GM12878 (cell line): Measurements from ENCODE around the gene MAB21L4. TPM values are rescaled to one million over a fixed set of nuclear protein-coding genes. Genes with fewer than 3 reads are reported as not detected.

Experiments
- ATAC-seq: fragments of 200-7000 bp; cut with Tn5 transposase; 3 replicates; pipeline ENCODE4 v1.9.1; 2020; ENCODE audit warnings: mild to moderate bottlenecking, moderate library complexity
- BruUV-seq: library from RNA; stranded (reverse); fragments of 400-500 nt; replicated peaks from 2 replicates; lab custom pipeline; 2021; lab: Mats Ljungman, UMichigan
- CTCF ChIA-PET: fragments of 300-600 bp; sonication (Branson Sonifier 250); formaldehyde crosslinking; extraction: SDS; loops from one replicate; lab custom pipeline; 2021; ENCODE audit warnings: inconsistent platforms; lab: Yijun Ruan, JAX
- POLR2A ChIA-PET: fragments of 350-600 bp; formaldehyde crosslinking; extraction: SDS; loops from one replicate; lab custom pipeline; 2021; ENCODE audit warnings: inconsistent platforms; lab: Charles Lee
- RAD21 ChIA-PET: fragments of 300-600 bp; sonication (Branson Sonifier 250); formaldehyde crosslinking; loops from one replicate; lab custom pipeline; 2023; ENCODE audit warnings: antibody characterized with exemption; ENCODE audit not compliant: unreplicated experiment; lab: Charles Lee
- SMC1A ChIA-PET: fragments of 300-600 bp; sonication (Branson Sonifier 250); formaldehyde crosslinking; loops from one replicate; lab custom pipeline; 2023; ENCODE audit not compliant: unreplicated experiment, uncharacterized antibody; lab: Charles Lee
- DNase-seq: peaks from one replicate; pipeline ENCODE4 v3.0.0-alpha.2; 2011; ENCODE audit warnings: low read depth, low spot score
- FAIRE-seq: peaks from 3 replicates; lab custom pipeline; 2011; peaks lifted over from hg19 to GRCh38; lab: Jason Lieb, UNC
- H2AFZ ChIP-seq: 2 replicates; pipeline ENCODE4 v1.6.0; 2011; ENCODE audit warnings: low read depth, low read length, control low read depth; ENCODE audit not compliant: control insufficient read depth
- H3K27ac ChIP-seq: 2 replicates; pipeline ENCODE4 v1.5.1; 2011; ENCODE audit warnings: control low read depth; ENCODE audit not compliant: control insufficient read depth, insufficient read depth
- H3K27me3 ChIP-seq, 2 experiments: replicated peaks in 1 of 2; 2 replicates each; pipeline versions ENCODE4 v1.6.0 to v1.6.1; 2011; ENCODE audit warnings: low read length in 1 of 2; ENCODE audit not compliant: control insufficient read depth in 2 of 2, insufficient read depth in 2 of 2
- H3K36me3 ChIP-seq, 2 experiments: 2 replicates each; pipeline ENCODE4 v1.5.1; 2011; ENCODE audit warnings: low read length in 1 of 2; ENCODE audit not compliant: control insufficient read depth in 2 of 2, insufficient read depth in 2 of 2
- H3K4me1 ChIP-seq: 2 replicates; pipeline ENCODE4 v1.6.1; 2011; ENCODE audit warnings: mild to moderate bottlenecking, low read length, moderate library complexity, mixed read lengths; ENCODE audit not compliant: control insufficient read depth, insufficient read depth
- H3K4me2 ChIP-seq: 2 replicates; pipeline ENCODE4 v1.6.0; 2011; ENCODE audit warnings: control low read depth; ENCODE audit not compliant: control insufficient read depth, insufficient read depth
- H3K4me3 ChIP-seq: fragments of 200-600 bp; sonication (generic); 2 replicates; pipeline ENCODE4 v1.5.1; 2016
- H3K79me2 ChIP-seq: 2 replicates; pipeline ENCODE4 v1.6.0; 2011; ENCODE audit warnings: low read length; ENCODE audit not compliant: control insufficient read depth, insufficient read depth
- H3K9ac ChIP-seq: 2 replicates; pipeline ENCODE4 v1.8.0; 2011; ENCODE audit warnings: low read length, control low read depth, mixed read lengths; ENCODE audit not compliant: control insufficient read depth, insufficient read depth
- H3K9me3 ChIP-seq: replicated peaks from 3 replicates; pipeline ENCODE4 v1.5.1; 2011; ENCODE audit warnings: mild to moderate bottlenecking, low read length; ENCODE audit not compliant: control insufficient read depth, insufficient read depth
- H4K20me1 ChIP-seq: 2 replicates; pipeline ENCODE4 v1.6.0; 2011; ENCODE audit not compliant: control insufficient read depth, insufficient read depth
- HDAC2 ChIP-seq: fragments of 200-600 bp; sonication (generic); IDR thresholded peaks from 2 replicates; pipeline ENCODE4 v1.6.1; 2017
- LARP7 ChIP-seq: fragments of 450-650 bp; IDR thresholded peaks from 2 replicates; pipeline ENCODE4 v1.6.1; 2017; ENCODE audit warnings: mild to moderate bottlenecking
- MEF2B ChIP-seq: fragments of 450-650 bp; IDR thresholded peaks from 2 replicates; pipeline ENCODE4 v1.6.1; 2018; ENCODE audit warnings: mild to moderate bottlenecking, moderate library complexity; ENCODE audit not compliant: partially characterized antibody, poor library complexity, severe bottlenecking
- NBN ChIP-seq: fragments of 450-650 bp; IDR thresholded peaks from 2 replicates; pipeline ENCODE4 v1.6.1; 2016
- NRF1 ChIP-seq: conservative IDR thresholded peaks from 2 replicates; pipeline ENCODE4 v1.6.1; 2011; ENCODE audit warnings: mild to moderate bottlenecking, low read depth, low read length, improper control_type of control experiment
- PAX5 ChIP-seq: IDR thresholded peaks from 2 replicates; pipeline ENCODE4 v1.6.1; 2011; ENCODE audit warnings: low read depth, low read length, borderline replicate concordance
- PML ChIP-seq: IDR thresholded peaks from 2 replicates; pipeline ENCODE4 v1.6.1; 2012; ENCODE audit warnings: low read length, inconsistent platforms
- SIN3A ChIP-seq: IDR thresholded peaks from 2 replicates; pipeline ENCODE4 v1.6.1; 2012; ENCODE audit warnings: low read depth, low read length, improper control_type of control experiment
- SMC3 ChIP-seq: IDR thresholded peaks from 2 replicates; pipeline ENCODE4 v1.6.1; 2011; ENCODE audit warnings: low read length, improper control_type of control experiment, borderline replicate concordance
- STAT1 ChIP-seq: fragments of 450-650 bp; conservative IDR thresholded peaks from 2 replicates; pipeline ENCODE4 v1.6.1; 2014; ENCODE audit warnings: antibody characterized with exemption, mild to moderate bottlenecking
- WGBS: methylation state at CpG from one replicate; pipeline ENCODE4 v1.1.6; 2016; ENCODE audit warnings: low lambda C conversion rate; ENCODE audit not compliant: insufficient replicate concordance, insufficient coverage; ENCODE audit errors: missing lambda C conversion rate; 5-methylcytosine and 5-hydroxymethylcytosine counted together
- in situ Hi-C: fragments of 300-500 bp; cut with MboI; formaldehyde crosslinking; loops from 9 replicates; pipeline ENCODE4 v1.14.3; 2018; ENCODE audit warnings: mixed read lengths
- intact Hi-C: fragments of 100-400 bp; cut with micrococcal nuclease; formaldehyde crosslinking; loops from one replicate; pipeline ENCODE4 v1.14.2; 2022; ENCODE audit not compliant: unreplicated experiment
- polyA plus RNA-seq, 11 experiments: library from polyadenylated mRNA; depleted of rRNA in 4 of 11; unstranded in 6 of 11; stranded (reverse) in 5 of 11; fragments of >200 nt; fragmentation: Nextera tagmentation in 4 of 11; fragmentation: Illumina TruSeq in 1 of 11; extraction: Ambion mirVana in 4 of 11; extraction: Trizol in 1 of 11; gene quantifications; 1 replicate in 1 of 11; 2 replicates in 10 of 11; pipeline versions ENCODE4 v1.2.1 to v1.2.3, GENCODE V29; 2011 to 2016; ENCODE audit warnings: inconsistent platforms in 2 of 11, missing spikeins in 2 of 11, low read depth in 1 of 11
- total RNA-seq, 4 experiments: library from RNA; depleted of rRNA in 3 of 4; stranded (reverse); fragments of >200 nt in 3 of 4; fragmentation: Illumina TruSeq in 1 of 4; extraction: Trizol in 1 of 4; gene quantifications; 2 replicates each; pipeline versions ENCODE4 v1.2.1 to v1.2.3, GENCODE V29; 2013 to 2021
- TF ChIP-seq, protein P1 (sequence below): fragments of 450-650 bp; IDR thresholded peaks from 2 replicates; pipeline ENCODE4 v1.6.1; 2016; ENCODE audit warnings: mild to moderate bottlenecking, moderate library complexity, borderline replicate concordance
- TF ChIP-seq, protein P2 (sequence below): IDR thresholded peaks from 2 replicates; pipeline ENCODE4 v1.6.1; 2011; ENCODE audit warnings: mild to moderate bottlenecking, low read depth, low read length, moderate library complexity; ENCODE audit not compliant: insufficient replicate concordance

Gene MAB21L4
- total and polyA plus RNA-seq, 10 of the 15 experiments (the other 5 are each of a cell fraction or from before 2014, with no cell fraction given): 0.03 TPM; not detected in 9

DNA sequence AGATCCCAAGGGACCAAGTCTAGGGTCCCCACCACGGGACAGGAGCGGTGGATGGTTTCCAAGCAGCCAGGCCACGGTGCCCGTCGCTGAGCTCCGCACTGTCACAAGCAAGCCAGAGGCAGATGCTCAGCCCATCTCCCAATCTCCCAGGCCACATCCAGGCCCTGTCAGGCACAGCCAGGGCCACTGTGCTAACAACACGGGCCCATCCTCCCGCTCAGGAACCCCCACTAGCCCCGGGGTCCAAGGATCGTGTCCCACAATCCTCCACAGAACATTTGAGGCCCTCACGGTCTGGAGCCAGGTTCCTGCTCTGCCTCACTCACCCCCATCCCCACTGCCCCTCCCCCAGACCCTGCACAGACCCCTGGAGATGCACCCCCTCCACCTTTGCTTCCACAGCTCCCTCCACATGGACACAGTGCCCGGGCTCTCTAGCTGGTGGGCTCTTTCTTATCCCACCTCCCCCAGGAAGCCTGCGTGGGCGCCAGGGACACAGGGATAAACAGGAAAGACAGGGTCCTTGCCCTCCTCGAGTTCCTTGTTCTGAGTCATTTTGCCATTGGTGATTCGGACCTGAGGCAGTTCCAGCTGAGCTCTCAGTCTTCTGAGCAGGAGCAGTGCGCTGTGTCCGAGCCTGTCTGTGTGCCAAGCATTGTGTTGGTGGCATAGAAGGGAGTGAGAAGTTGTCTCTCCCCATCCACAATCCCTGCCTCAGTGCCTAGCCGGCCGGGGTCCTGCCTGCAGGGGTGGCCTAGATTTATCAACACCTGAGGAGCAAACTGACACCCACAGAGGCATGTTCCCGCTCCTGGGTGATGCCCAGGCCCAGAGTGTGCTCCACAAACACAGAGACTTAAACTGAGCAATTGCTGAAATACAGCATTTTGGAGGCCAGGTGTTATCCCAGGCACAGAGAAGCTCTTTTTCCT, 17.2 kb upstream of the MAB21L4 start:
- no peak overlapping the region for H3K4me2 ChIP-seq
- H3K4me1 ChIP-seq: no peaks in the 10 kb centered on the region
- no peak overlapping the region for H2AFZ ChIP-seq
- 45% methylated on average over 19 of the region's 21 CpGs for WGBS
- H3K4me3 ChIP-seq: no peak overlapping the region
- CTCF ChIA-PET: interaction anchor here (0.7 to 1.5 kb wide), 7 partner anchors 13 to 371 kb away, joined by 3 to 10 read pairs (median 4); no protein-coding TSS in a partner anchor
- DNase-seq (no peak), ATAC-seq (no peak), FAIRE-seq (no peak)
- BruUV-seq: no TSS peak
- in situ Hi-C loops (no loop called here), intact Hi-C loops (no loop called here)
- H3K9me3 ChIP-seq: no peaks in the 10 kb centered on the region
- RAD21 ChIA-PET: interaction anchor here (0.5 kb wide), 1 partner anchor 17 kb away, joined by 3 read pairs; no protein-coding TSS in a partner anchor
- H3K27me3 ChIP-seq: peaks cover 0 to 3% of the 10 kb centered on the region in 2 experiments
- TF ChIP-seq LARP7 (no peak), PAX5 (no peak), MEF2B (no peak), HDAC2 (no peak), NRF1 (no peak), NBN (no peak), SMC3 (no peak), SIN3A (no peak), STAT1 (no peak), PML (no peak)
- TF ChIP-seq, protein P1, sequence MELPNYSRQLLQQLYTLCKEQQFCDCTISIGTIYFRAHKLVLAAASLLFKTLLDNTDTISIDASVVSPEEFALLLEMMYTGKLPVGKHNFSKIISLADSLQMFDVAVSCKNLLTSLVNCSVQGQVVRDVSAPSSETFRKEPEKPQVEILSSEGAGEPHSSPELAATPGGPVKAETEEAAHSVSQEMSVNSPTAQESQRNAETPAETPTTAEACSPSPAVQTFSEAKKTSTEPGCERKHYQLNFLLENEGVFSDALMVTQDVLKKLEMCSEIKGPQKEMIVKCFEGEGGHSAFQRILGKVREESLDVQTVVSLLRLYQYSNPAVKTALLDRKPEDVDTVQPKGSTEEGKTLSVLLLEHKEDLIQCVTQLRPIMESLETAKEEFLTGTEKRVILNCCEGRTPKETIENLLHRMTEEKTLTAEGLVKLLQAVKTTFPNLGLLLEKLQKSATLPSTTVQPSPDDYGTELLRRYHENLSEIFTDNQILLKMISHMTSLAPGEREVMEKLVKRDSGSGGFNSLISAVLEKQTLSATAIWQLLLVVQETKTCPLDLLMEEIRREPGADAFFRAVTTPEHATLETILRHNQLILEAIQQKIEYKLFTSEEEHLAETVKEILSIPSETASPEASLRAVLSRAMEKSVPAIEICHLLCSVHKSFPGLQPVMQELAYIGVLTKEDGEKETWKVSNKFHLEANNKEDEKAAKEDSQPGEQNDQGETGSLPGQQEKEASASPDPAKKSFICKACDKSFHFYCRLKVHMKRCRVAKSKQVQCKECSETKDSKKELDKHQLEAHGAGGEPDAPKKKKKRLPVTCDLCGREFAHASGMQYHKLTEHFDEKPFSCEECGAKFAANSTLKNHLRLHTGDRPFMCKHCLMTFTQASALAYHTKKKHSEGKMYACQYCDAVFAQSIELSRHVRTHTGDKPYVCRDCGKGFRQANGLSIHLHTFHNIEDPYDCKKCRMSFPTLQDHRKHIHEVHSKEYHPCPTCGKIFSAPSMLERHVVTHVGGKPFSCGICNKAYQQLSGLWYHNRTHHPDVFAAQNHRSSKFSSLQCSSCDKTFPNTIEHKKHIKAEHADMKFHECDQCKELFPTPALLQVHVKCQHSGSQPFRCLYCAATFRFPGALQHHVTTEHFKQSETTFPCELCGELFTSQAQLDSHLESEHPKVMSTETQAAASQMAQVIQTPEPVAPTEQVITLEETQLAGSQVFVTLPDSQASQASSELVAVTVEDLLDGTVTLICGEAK: no peak
- TF ChIP-seq, protein P2, sequence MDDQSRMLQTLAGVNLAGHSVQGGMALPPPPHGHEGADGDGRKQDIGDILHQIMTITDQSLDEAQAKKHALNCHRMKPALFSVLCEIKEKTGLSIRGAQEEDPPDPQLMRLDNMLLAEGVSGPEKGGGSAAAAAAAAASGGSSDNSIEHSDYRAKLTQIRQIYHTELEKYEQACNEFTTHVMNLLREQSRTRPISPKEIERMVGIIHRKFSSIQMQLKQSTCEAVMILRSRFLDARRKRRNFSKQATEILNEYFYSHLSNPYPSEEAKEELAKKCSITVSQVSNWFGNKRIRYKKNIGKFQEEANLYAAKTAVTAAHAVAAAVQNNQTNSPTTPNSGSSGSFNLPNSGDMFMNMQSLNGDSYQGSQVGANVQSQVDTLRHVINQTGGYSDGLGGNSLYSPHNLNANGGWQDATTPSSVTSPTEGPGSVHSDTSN: no peak
- SMC1A ChIA-PET: interaction anchor here (1.5 kb wide), 1 partner anchor 175 kb away, joined by 3 read pairs; no protein-coding TSS in a partner anchor
- no peaks in the 10 kb centered on the region for H3K36me3 ChIP-seq
- no peaks in the 10 kb centered on the region for H3K79me2 ChIP-seq
- no peaks in the 10 kb centered on the region for H4K20me1 ChIP-seq
- H3K27ac ChIP-seq: no peak overlapping the region
- POLR2A ChIA-PET: no interaction called here
- no peak overlapping the region for H3K9ac ChIP-seq
